Measurements from ENCODE around the gene ADGRL1.
"Not testable (repeated sequence)": the region's sequence is repeated elsewhere in the genome, so short reads cannot be mapped to it uniquely, and the experiment has no call there.

ADGRL1 gene

GRCh38 chr19:14205452-14206287, at the start of gene ADGRL1:
Gene ADGRL1, minus strand, starts transcription at chr19:14206169. Its CDS starts 22,567 bp downstream, at chr19:14183602.
- DNase-seq (ENCODE audit: low read depth): not testable (repeated sequence)
- H3K4me3 ChIP-seq (ENCODE audit: control insufficient read depth, low read depth, low read length): peak within 1 kb of the TSS; percentile 43

- H3K4me3 ChIP-seq (ENCODE audit: control insufficient read depth, low read depth, low read length); DNase-seq (ENCODE audit: low read depth): not testable (repeated sequence)
These were observed 49.3 kb upstream of the ADGRL1 start for GRCh38 chr19:14255316-14255715.

GRCh38 chr19:14253822-14254599, 48.0 kb upstream of the ADGRL1 start:
- DNase-seq (ENCODE audit: low read depth): peak; percentile 31
- not testable (repeated sequence) for H3K4me3 ChIP-seq (ENCODE audit: control insufficient read depth, low read depth, low read length)

GRCh38 chr19:14252136-14252535, 46.2 kb upstream of the ADGRL1 start:
- not testable (repeated sequence) for H3K4me3 ChIP-seq (ENCODE audit: control insufficient read depth, low read depth, low read length); DNase-seq (ENCODE audit: low read depth)

- TF ChIP-seq CTCF (conservative IDR thresholded peaks at IDR 0.05; ENCODE audit: control insufficient read depth, insufficient read depth, low read depth, low read length): no peak
- no peak overlapping the region for H3K4me3 ChIP-seq (ENCODE audit: control insufficient read depth, low read depth, low read length)
- DNase-seq (ENCODE audit: low read depth): no peak
These were observed 44.9 kb upstream of the ADGRL1 start for GRCh38 chr19:14250870-14251269.

- H3K4me3 ChIP-seq (ENCODE audit: control insufficient read depth, low read depth, low read length); DNase-seq (ENCODE audit: low read depth): not testable (repeated sequence)
These were observed 44.3 kb upstream of the ADGRL1 start for GRCh38 chr19:14250315-14250714.

- not testable (repeated sequence) for DNase-seq (ENCODE audit: low read depth); H3K4me3 ChIP-seq (ENCODE audit: control insufficient read depth, low read depth, low read length)
These were observed 43.9 kb upstream of the ADGRL1 start for GRCh38 chr19:14249891-14250290.

- DNase-seq (ENCODE audit: low read depth): not testable (repeated sequence)
- H3K4me3 ChIP-seq (ENCODE audit: control insufficient read depth, low read depth, low read length): peak overlapping the region; percentile 34
These were observed 43.2 kb upstream of the ADGRL1 start for GRCh38 chr19:14249012-14249754.

GRCh38 chr19:14248578-14249011, 42.6 kb upstream of the ADGRL1 start:
- peak; percentile 9 for DNase-seq (ENCODE audit: low read depth)
- no peak for TF ChIP-seq CTCF (conservative IDR thresholded peaks at IDR 0.05; ENCODE audit: control insufficient read depth, insufficient read depth, low read depth, low read length)
- peak overlapping the region; percentile 34 for H3K4me3 ChIP-seq (ENCODE audit: control insufficient read depth, low read depth, low read length)

- not testable (repeated sequence) for H3K4me3 ChIP-seq (ENCODE audit: control insufficient read depth, low read depth, low read length); DNase-seq (ENCODE audit: low read depth)
These were observed 41.8 kb upstream of the ADGRL1 start for GRCh38 chr19:14247548-14248471.

GRCh38 chr19:14247205-14247547, 41.2 kb upstream of the ADGRL1 start:
- not testable (repeated sequence) for DNase-seq (ENCODE audit: low read depth); H3K4me3 ChIP-seq (ENCODE audit: control insufficient read depth, low read depth, low read length)

GRCh38 chr19:14244393-14244792, 38.4 kb upstream of the ADGRL1 start:
- not testable (repeated sequence) for H3K4me3 ChIP-seq (ENCODE audit: control insufficient read depth, low read depth, low read length); DNase-seq (ENCODE audit: low read depth)

GRCh38 chr19:14243718-14244117, 37.7 kb upstream of the ADGRL1 start:
- H3K4me3 ChIP-seq (ENCODE audit: control insufficient read depth, low read depth, low read length); DNase-seq (ENCODE audit: low read depth): not testable (repeated sequence)

Measured in fibroblast of mammary gland (primary cell).